ENCODE measurements around the gene HELZ2.

DNA sequence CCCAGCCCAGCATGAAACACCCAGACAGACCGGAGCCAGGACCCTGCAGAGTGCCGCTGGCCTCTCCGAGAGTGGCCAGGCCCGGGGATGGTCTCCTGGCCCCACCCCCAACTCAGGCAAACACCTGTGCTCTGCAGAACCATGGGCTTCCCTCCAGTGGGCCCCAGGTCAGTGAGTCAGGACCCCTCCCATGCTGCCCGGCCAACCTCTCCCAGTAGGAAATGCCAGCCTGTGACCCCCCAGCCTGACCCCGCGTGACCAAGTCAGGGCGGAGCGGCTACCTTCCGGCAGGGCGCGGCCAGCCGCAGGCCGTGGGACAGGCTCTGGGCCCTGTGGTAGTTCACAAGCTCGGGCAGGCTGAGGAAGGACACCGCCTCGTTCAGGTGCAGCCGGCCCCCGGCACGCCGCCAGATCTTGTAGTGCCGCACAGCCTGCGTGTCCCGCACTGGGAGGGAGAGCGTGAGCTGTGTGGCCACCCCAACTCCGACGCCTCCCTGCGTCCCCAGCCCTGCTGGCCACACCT, 40.1 kb downstream of the HELZ2 start:
- TF ChIP-seq, protein P1, sequence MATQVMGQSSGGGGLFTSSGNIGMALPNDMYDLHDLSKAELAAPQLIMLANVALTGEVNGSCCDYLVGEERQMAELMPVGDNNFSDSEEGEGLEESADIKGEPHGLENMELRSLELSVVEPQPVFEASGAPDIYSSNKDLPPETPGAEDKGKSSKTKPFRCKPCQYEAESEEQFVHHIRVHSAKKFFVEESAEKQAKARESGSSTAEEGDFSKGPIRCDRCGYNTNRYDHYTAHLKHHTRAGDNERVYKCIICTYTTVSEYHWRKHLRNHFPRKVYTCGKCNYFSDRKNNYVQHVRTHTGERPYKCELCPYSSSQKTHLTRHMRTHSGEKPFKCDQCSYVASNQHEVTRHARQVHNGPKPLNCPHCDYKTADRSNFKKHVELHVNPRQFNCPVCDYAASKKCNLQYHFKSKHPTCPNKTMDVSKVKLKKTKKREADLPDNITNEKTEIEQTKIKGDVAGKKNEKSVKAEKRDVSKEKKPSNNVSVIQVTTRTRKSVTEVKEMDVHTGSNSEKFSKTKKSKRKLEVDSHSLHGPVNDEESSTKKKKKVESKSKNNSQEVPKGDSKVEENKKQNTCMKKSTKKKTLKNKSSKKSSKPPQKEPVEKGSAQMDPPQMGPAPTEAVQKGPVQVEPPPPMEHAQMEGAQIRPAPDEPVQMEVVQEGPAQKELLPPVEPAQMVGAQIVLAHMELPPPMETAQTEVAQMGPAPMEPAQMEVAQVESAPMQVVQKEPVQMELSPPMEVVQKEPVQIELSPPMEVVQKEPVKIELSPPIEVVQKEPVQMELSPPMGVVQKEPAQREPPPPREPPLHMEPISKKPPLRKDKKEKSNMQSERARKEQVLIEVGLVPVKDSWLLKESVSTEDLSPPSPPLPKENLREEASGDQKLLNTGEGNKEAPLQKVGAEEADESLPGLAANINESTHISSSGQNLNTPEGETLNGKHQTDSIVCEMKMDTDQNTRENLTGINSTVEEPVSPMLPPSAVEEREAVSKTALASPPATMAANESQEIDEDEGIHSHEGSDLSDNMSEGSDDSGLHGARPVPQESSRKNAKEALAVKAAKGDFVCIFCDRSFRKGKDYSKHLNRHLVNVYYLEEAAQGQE (IDR thresholded peaks at IDR 0.05; ENCODE audit: insufficient read depth in 1 of 2, low read depth in 2 of 2, low read length in 2 of 2) = no peak
- no peak for TF ChIP-seq FOXP2 (optimal IDR thresholded peaks at IDR 0.05; ENCODE audit: borderline replicate concordance, extremely low read depth, extremely low read length, insufficient read depth)
- no peak for TF ChIP-seq TAF1 (IDR thresholded peaks at IDR 0.05; ENCODE audit: borderline replicate concordance, insufficient read depth, low read length)

Data from PFSK-1 (cell line).